WTC11 (cell line): ENCODE results near the gene FSTL4. TPM values are rescaled to one million over a fixed set of nuclear protein-coding genes. Genes with fewer than 3 reads are reported as not detected.
A peak's percentile ranks its signal among the peaks of the same experiment; 100 is the strongest.

Experiments used
- ATAC-seq: fragments of 200-7000 bp; cut with Tn5 transposase; 2 replicates; pipeline ENCODE4 v1.10.0; 2021; ENCODE audit warnings: mild to moderate bottlenecking, moderate library complexity
- CTCF ChIA-PET: fragments of 300-600 bp; sonication (Branson Sonifier 250); formaldehyde crosslinking; loops from one replicate; lab custom pipeline; 2021; ENCODE audit warnings: antibody characterized with exemption; lab: Charles Lee
- POLR2A ChIA-PET: fragments of 350-600 bp; sonication (Branson Sonifier 250); formaldehyde crosslinking; loops from one replicate; lab custom pipeline; 2021; ENCODE audit warnings: antibody characterized with exemption; lab: Charles Lee
- DNase-seq: peaks from one replicate; pipeline ENCODE4 v3.0.0; 2021; ENCODE audit warnings: low spot score
- H3K27ac Mint-ChIP-seq: 2 replicates; pipeline ENCODE4 v1.8.0; 2021; ENCODE audit warnings: mixed read lengths
- H3K27me3 Mint-ChIP-seq: 2 replicates; pipeline ENCODE4 v1.8.0; 2021; ENCODE audit warnings: low read depth, mild to moderate bottlenecking, moderate library complexity, mixed read lengths
- H3K36me3 Mint-ChIP-seq: 2 replicates; pipeline ENCODE4 v1.8.0; 2021; ENCODE audit warnings: mixed read lengths
- H3K4me1 Mint-ChIP-seq: 2 replicates; pipeline ENCODE4 v1.8.0; 2022; ENCODE audit warnings: mixed read lengths
- H3K4me3 Mint-ChIP-seq: 2 replicates; pipeline ENCODE4 v1.8.0; 2021; ENCODE audit warnings: mild to moderate bottlenecking, moderate library complexity, mixed read lengths
- H3K9me3 Mint-ChIP-seq: 2 replicates; pipeline ENCODE4 v1.8.0; 2021; ENCODE audit warnings: mixed read lengths
- CREM ChIP-seq: sonication (generic); formaldehyde crosslinking; IDR thresholded peaks from 2 replicates; pipeline ENCODE4 v1.8.1; 2022; ENCODE audit warnings: mild to moderate bottlenecking, missing genetic modification reagents, moderate library complexity
- EMX1 ChIP-seq: fragments of 250-450 bp; sonication (Bioruptor Pico); IDR thresholded peaks from 2 replicates; pipeline ENCODE4 v1.8.0; 2021; ENCODE audit warnings: mild to moderate bottlenecking
- JUN ChIP-seq: sonication (generic); formaldehyde crosslinking; IDR thresholded peaks from 2 replicates; pipeline ENCODE4 v1.8.0; 2023; ENCODE audit warnings: mild to moderate bottlenecking, missing genetic modification reagents
- KAT7 ChIP-seq: sonication (generic); formaldehyde crosslinking; IDR thresholded peaks from 2 replicates; pipeline ENCODE4 v1.8.1; 2023; ENCODE audit warnings: missing genetic modification reagents, mild to moderate bottlenecking, borderline replicate concordance
- MXD4 ChIP-seq: fragments of 250-450 bp; sonication (Bioruptor Pico); IDR thresholded peaks from 2 replicates; pipeline ENCODE4 v1.8.0; 2021; ENCODE audit warnings: mild to moderate bottlenecking, moderate library complexity, borderline replicate concordance
- NR3C1 ChIP-seq: sonication (generic); formaldehyde crosslinking; conservative IDR thresholded peaks from 2 replicates; pipeline ENCODE4 v1.8.1; 2023; ENCODE audit warnings: low read depth, mild to moderate bottlenecking, missing genetic modification reagents
- OVOL2 ChIP-seq: fragments of 250-450 bp; sonication (Bioruptor Pico); IDR thresholded peaks from 2 replicates; pipeline ENCODE4 v1.9.0; 2021; ENCODE audit warnings: mild to moderate bottlenecking, borderline replicate concordance
- SMAD4 ChIP-seq: sonication (generic); formaldehyde crosslinking; IDR thresholded peaks from 2 replicates; pipeline ENCODE4 v1.8.0; 2022; ENCODE audit warnings: mild to moderate bottlenecking, missing genetic modification reagents
- STAT6 ChIP-seq: sonication (generic); formaldehyde crosslinking; conservative IDR thresholded peaks from 2 replicates; pipeline ENCODE4 v1.8.1; 2023; ENCODE audit warnings: mild to moderate bottlenecking, low read depth, missing genetic modification reagents, moderate library complexity
- TEAD1 ChIP-seq: sonication (generic); formaldehyde crosslinking; IDR thresholded peaks from 2 replicates; pipeline ENCODE4 v1.8.0; 2022; ENCODE audit warnings: mild to moderate bottlenecking, missing genetic modification reagents
- TEAD4 ChIP-seq: sonication (generic); formaldehyde crosslinking; IDR thresholded peaks from 2 replicates; pipeline ENCODE4 v1.8.0; 2022; ENCODE audit warnings: mild to moderate bottlenecking, missing genetic modification reagents
- TP53 ChIP-seq: sonication (generic); formaldehyde crosslinking; IDR thresholded peaks from 2 replicates; pipeline ENCODE4 v1.8.1; 2023; ENCODE audit warnings: mild to moderate bottlenecking, missing genetic modification reagents
- ZNF232 ChIP-seq: sonication (generic); formaldehyde crosslinking; IDR thresholded peaks from 2 replicates; pipeline ENCODE4 v1.8.0; 2022; ENCODE audit warnings: mild to moderate bottlenecking, missing genetic modification reagents
- total RNA-seq: library from RNA; stranded (reverse); gene quantifications from 3 replicates; pipeline ENCODE4 v1.2.3, GENCODE V29; 2021
- TF ChIP-seq, protein P1 (sequence below): sonication (generic); formaldehyde crosslinking; IDR thresholded peaks from 2 replicates; pipeline ENCODE4 v1.8.1; 2023; ENCODE audit warnings: mild to moderate bottlenecking, missing genetic modification reagents, moderate library complexity
- TF ChIP-seq, protein P2 (sequence below): sonication (generic); formaldehyde crosslinking; IDR thresholded peaks from 2 replicates; pipeline ENCODE4 v1.8.0; 2022; ENCODE audit warnings: mild to moderate bottlenecking, missing genetic modification reagents
- TF ChIP-seq, protein P3 (sequence below): sonication (generic); formaldehyde crosslinking; IDR thresholded peaks from 2 replicates; pipeline ENCODE4 v1.8.1; 2022; ENCODE audit warnings: mild to moderate bottlenecking, moderate library complexity, missing genetic modification reagents

Gene FSTL4
- total RNA-seq, 1 experiment from 2014 or later = 6.1 TPM

DNA sequence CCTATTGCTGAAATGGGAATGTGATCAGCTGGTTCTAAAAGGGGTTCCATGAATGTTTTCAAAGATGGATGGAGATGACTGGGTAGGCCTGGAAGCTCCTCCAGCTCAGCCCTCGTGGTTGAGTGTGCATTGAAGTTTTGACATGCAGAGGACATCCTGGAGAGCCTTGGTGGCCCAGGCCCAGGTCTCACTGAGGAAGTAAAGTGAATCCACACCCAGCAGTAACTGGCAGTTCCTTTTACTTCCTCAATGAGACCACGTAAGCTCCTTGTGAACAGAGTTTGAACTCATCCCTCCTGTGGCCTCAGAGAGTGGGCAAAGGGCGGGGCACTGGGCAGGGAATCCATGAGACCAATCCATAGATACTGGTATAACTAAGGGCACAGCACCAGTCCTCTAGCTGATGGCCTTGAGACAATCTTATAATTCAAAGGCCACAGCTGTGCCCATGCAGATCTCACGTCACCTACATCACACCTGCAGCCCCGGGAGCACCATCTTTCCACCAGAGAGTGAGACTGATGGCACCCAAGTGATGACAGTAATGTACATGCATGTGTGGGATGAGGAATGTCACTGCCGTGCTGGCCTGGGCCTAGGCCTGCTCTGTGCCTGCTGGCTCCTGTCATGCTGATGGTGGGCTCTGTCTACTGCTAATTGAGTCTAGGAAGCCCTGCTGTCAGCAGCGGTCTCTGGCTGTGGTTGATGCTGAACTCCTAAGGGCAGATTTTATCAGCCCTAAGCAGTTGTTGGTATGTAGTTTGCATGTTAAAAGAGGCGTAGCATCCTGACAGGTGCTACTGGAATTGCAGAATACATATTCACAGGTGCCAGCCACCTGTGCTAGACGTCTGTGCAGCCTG is 257.8 kb downstream of the FSTL4 start (continued):
- no peak for TF ChIP-seq NR3C1 (CRISPR knock-in tag)
- no peak for TF ChIP-seq JUN (CRISPR knock-in tag)
- TF ChIP-seq CREM (CRISPR knock-in tag) = no peak
- no peak for TF ChIP-seq EMX1

GRCh38 chr5:133353741-133354140 is 258.6 kb downstream of the FSTL4 start:
- ATAC-seq = no peak; the same call in 1 of the 2 replicates
- peaks cover 4% of the 10 kb centered on the region; the same call in 1 of the 2 replicates for H3K9me3 Mint-ChIP-seq
- peak; percentile 28 for DNase-seq
- ChIA-PET POLR2A (no interaction called here), CTCF (no interaction called here)
- no peaks in the 10 kb centered on the region; the same call in 1 of the 2 replicates for H3K27me3 Mint-ChIP-seq
- no peak for TF ChIP-seq NR3C1 (CRISPR knock-in tag)
- TF ChIP-seq JUN (CRISPR knock-in tag) = no peak
- TF ChIP-seq, protein P1, sequence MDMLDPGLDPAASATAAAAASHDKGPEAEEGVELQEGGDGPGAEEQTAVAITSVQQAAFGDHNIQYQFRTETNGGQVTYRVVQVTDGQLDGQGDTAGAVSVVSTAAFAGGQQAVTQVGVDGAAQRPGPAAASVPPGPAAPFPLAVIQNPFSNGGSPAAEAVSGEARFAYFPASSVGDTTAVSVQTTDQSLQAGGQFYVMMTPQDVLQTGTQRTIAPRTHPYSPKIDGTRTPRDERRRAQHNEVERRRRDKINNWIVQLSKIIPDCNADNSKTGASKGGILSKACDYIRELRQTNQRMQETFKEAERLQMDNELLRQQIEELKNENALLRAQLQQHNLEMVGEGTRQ = no peak
- no peak for TF ChIP-seq KAT7
- TF ChIP-seq TP53 = no peak
- no peak for TF ChIP-seq TEAD4 (CRISPR knock-in tag)
- TF ChIP-seq STAT6 (CRISPR knock-in tag) = no peak
- TF ChIP-seq SMAD4 (CRISPR knock-in tag) = no peak
- no peak for TF ChIP-seq OVOL2 (CRISPR knock-in tag)
- no peak overlapping the region for H3K4me3 Mint-ChIP-seq
- no peak overlapping the region for H3K27ac Mint-ChIP-seq
- H3K36me3 Mint-ChIP-seq = no peaks in the 10 kb centered on the region
- H3K4me1 Mint-ChIP-seq = peaks cover 16% of the 10 kb centered on the region

DNA sequence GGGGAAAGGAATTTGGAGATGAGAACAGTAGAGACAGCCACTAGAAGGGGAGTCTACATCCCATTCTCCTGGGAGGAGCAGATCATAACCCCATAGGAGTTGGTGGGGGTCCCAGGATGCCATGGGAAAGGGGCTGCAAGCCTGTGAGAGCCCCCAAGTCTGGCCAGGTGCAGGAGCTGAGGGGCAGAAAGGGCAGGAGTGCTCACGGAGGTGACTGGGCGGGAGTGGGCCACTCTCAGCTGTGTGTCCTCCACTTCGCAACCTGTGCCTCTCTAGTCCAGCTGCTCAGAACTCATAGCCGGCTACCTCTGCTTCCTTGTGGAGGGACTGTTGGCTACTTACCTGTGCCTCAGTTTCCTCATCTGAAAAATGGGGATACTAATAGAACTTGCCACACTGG is 263.9 kb downstream of the FSTL4 start:
- Mint-ChIP-seq H3K27ac (no peak overlapping the region), H3K36me3 (no peaks in the 10 kb centered on the region), H3K9me3 (peaks cover 7% of the 10 kb centered on the region), H3K4me1 (peaks cover 29% of the 10 kb centered on the region), H3K27me3 (no peaks in the 10 kb centered on the region; the same call in 1 of the 2 replicates)
- no peak for ATAC-seq
- ChIA-PET POLR2A (no interaction called here), CTCF (interaction anchor here (1.3 to 2.8 kb wide), 2 partner anchors 75 to 237 kb away, joined by 3 to 8 read pairs; no protein-coding TSS in a partner anchor)
- TF ChIP-seq, protein P2, sequence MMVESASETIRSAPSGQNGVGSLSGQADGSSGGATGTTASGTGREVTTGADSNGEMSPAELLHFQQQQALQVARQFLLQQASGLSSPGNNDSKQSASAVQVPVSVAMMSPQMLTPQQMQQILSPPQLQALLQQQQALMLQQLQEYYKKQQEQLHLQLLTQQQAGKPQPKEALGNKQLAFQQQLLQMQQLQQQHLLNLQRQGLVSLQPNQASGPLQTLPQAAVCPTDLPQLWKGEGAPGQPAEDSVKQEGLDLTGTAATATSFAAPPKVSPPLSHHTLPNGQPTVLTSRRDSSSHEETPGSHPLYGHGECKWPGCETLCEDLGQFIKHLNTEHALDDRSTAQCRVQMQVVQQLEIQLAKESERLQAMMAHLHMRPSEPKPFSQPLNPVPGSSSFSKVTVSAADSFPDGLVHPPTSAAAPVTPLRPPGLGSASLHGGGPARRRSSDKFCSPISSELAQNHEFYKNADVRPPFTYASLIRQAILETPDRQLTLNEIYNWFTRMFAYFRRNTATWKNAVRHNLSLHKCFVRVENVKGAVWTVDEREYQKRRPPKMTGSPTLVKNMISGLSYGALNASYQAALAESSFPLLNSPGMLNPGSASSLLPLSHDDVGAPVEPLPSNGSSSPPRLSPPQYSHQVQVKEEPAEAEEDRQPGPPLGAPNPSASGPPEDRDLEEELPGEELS (CRISPR knock-in tag) = no peak
- TF ChIP-seq ZNF232 (CRISPR knock-in tag) = no peak
- TF ChIP-seq, protein P3, sequence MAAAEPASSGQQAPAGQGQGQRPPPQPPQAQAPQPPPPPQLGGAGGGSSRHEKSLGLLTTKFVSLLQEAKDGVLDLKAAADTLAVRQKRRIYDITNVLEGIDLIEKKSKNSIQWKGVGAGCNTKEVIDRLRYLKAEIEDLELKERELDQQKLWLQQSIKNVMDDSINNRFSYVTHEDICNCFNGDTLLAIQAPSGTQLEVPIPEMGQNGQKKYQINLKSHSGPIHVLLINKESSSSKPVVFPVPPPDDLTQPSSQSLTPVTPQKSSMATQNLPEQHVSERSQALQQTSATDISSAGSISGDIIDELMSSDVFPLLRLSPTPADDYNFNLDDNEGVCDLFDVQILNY (CRISPR knock-in tag) = no peak
- TF ChIP-seq TEAD1 (CRISPR knock-in tag) = no peak
- no peak for TF ChIP-seq JUN (CRISPR knock-in tag)
- no peak for TF ChIP-seq MXD4 (CRISPR knock-in tag)
- TF ChIP-seq, all 79 proteins: peak for 0
- DNase-seq = no peak
- no peak overlapping the region for H3K4me3 Mint-ChIP-seq
